Measurements from ENCODE around the gene SNRNP40.

SNRNP40 gene

GRCh38 chr1:31227891-31228568 lies 68.6 kb downstream of the SNRNP40 start:
- no peak for DNase-seq

- no peak for DNase-seq
These were observed 72.5 kb downstream of the SNRNP40 start for GRCh38 chr1:31224068-31224467.

DNA sequence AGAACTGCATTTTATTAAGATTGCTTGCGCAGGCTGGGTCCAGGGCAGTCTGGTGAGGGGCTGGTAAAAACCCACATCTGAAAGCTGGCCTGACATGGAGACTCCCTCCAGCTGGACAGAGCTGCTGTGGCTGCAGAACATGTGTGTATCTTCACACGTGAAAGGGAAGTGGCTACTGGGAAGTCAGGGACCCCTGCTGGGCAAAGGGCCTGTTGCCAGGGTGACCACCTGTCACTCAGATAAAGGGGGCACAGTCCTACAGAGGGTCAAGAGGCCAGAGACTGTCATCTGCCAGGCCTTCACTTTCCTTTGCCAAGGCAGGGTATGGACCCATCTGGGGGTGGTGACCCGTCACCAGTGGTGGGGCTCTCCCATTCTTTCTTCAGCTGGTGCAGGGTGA lies 74.4 kb downstream of the SNRNP40 start:
- DNase-seq = no peak

GRCh38 chr1:31221072-31221471 lies 75.5 kb downstream of the SNRNP40 start:
- DNase-seq = no peak

GRCh38 chr1:31219489-31219888 lies 77.1 kb downstream of the SNRNP40 start:
- no peak for DNase-seq

GRCh38 chr1:31218705-31219104 lies 77.9 kb downstream of the SNRNP40 start:
- DNase-seq = no peak

DNA sequence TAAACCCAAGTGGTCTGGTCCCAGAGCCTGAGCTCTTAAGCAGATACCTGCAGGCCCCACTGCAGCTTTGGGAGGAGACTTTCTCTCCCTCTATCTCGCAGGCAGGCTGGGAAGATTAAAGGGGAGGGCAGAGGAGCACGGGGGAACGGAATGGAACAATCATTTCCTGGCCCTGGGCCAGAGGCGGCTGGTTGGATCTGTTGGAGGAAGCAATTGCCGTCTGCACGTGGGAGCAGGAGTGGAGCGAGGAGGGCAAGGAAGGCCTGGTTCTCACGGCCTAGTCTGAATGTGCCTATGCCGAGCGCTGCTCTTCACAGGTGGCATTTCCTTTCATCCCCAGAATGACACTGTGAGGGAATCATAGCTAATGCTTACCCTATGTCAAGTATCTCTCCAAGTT lies 80.6 kb downstream of the SNRNP40 start:
- peak; percentile 29 for DNase-seq

GRCh38 chr1:31215065-31215570 lies 81.5 kb downstream of the SNRNP40 start:
- no peak for DNase-seq

GRCh38 chr1:31214316-31215064 lies 82.1 kb downstream of the SNRNP40 start:
- no peak for DNase-seq

All from NCI-H446 treated with DMSO at 0.1 percent for 48 hours (cell line).